ENCODE measurements around the gene PTER.

Gene PTER

DNA sequence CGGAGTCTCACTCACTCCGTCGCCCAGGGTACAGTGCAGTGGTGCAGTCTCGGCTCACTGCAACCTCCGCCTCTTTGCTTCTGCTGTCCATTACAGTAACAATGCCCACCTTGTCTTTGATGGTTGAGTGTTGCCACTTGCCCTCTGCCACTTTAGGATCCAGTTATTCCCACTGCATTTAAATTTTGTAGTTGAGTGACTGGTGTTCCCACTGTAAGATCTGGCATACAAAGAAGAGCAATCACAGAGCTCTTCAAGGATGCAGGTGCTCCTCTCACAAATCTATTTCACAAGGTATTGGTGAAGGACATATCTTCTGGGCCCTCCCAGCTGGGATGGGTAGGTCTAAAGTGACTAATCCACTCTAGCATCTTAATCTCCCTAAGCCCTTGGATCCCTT, 12.6 kb downstream of the PTER start:
- Histone ChIP-seq H3K4ac (ENCODE audit: low read depth, low read length) (no peak overlapping the region), H3K36me3 (ENCODE audit: control insufficient read depth in 1 of 2, insufficient read depth in 2 of 2, low read length in 2 of 2) (no peaks in the 10 kb centered on the region), H4K8ac (ENCODE audit: low read depth, low read length) (no peak overlapping the region), H4K91ac (ENCODE audit: low read depth, low read length) (no peak overlapping the region), H3K18ac (ENCODE audit: low read length) (no peak overlapping the region), H3K9ac (ENCODE audit: low read length) (no peak overlapping the region), H2BK12ac (ENCODE audit: low read length) (no peak overlapping the region), H2AFZ (ENCODE audit: insufficient read depth, low read length, poor library complexity) (no peak overlapping the region), H2AK5ac (ENCODE audit: low read length) (no peak overlapping the region), H3K9me3 (ENCODE audit: insufficient read depth, low read depth, low read length) (no peaks in the 10 kb centered on the region), H3K4me2 (ENCODE audit: low read length) (no peak overlapping the region), H3K79me1 (ENCODE audit: low read length) (no peaks in the 10 kb centered on the region), H3K23ac (ENCODE audit: low read length) (no peak overlapping the region), H3K79me2 (ENCODE audit: control insufficient read depth, insufficient read depth, low read length, poor library complexity) (no peaks in the 10 kb centered on the region), H3K27ac (ENCODE audit: low read depth, low read length) (no peak overlapping the region), H3K4me3 (ENCODE audit: low read depth, low read length) (no peak overlapping the region), H3K4me1 (ENCODE audit: control insufficient read depth in 1 of 2, insufficient read depth in 2 of 2, low read length in 2 of 2) (no peaks in the 10 kb centered on the region), H3K14ac (ENCODE audit: low read length) (no peak overlapping the region), H2BK120ac (ENCODE audit: insufficient read depth, low read length, poor library complexity) (no peak overlapping the region), H4K12ac (ENCODE audit: low read depth, low read length) (no peak overlapping the region), H2BK5ac (ENCODE audit: low read depth, low read length, poor library complexity) (no peak overlapping the region), H3K27me3 (ENCODE audit: insufficient read depth, low read length) (no peaks in the 10 kb centered on the region)
- no CpG with 5 or more reads among the region's 5 CpGs for WGBS (ENCODE audit: extremely low coverage, insufficient coverage, insufficient read length)
- no peak for DNase-seq

DNA sequence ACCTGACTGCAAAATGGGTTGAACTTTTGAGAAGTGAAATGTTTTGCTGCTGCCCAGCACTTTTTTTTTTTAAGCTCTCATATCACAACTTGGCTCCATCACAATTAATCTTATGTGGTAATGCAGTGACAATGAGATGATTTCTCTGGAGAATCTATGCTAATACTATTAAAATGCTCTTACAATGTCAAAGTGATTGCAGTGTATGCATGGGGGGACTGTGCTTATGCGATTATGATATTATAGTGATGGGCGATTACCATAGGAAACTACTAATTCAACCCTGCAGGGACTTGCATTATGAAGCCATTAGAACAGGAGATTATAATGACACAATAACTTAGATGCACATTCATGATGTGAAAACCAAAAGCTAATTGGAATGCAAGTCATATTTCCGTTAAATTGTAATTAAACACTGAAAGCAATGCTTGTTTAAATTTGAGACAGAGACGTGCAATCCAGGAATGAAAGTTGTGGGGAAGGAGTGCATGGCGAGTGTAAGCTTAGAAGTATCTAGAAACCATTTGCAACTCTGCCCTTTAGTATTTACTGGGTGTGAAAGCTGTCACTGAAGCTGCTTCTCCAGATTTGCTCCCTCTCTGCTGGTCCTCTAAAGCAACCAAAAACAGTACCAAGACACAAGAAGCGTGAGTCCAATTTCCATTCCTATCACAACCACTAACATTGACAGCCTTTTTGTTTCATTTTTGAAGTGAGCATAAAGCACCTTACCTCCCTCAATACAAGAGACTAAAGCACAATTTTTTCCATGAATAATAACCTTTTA, 21.6 kb downstream of the PTER start:
- H3K27me3 ChIP-seq (ENCODE audit: insufficient read depth, low read length), result no peaks in the 10 kb centered on the region
- no peaks in the 10 kb centered on the region for H3K79me1 ChIP-seq (ENCODE audit: low read length)
- H3K79me2 ChIP-seq (ENCODE audit: control insufficient read depth, insufficient read depth, low read length, poor library complexity), result no peaks in the 10 kb centered on the region
- H4K8ac ChIP-seq (ENCODE audit: low read depth, low read length), result no peak overlapping the region
- DNase-seq, result no peak
- no peaks in the 10 kb centered on the region for H3K36me3 ChIP-seq (ENCODE audit: control insufficient read depth in 1 of 2, insufficient read depth in 2 of 2, low read length in 2 of 2)
- H3K23ac ChIP-seq (ENCODE audit: low read length), result no peak overlapping the region
- no peak overlapping the region for H3K4ac ChIP-seq (ENCODE audit: low read depth, low read length)
- no peak overlapping the region for H2AFZ ChIP-seq (ENCODE audit: insufficient read depth, low read length, poor library complexity)
- no CpG with 5 or more reads among the region's 6 CpGs for WGBS (ENCODE audit: extremely low coverage, insufficient coverage, insufficient read length)
- H2BK120ac ChIP-seq (ENCODE audit: insufficient read depth, low read length, poor library complexity), result no peak overlapping the region
- no peak overlapping the region for H3K14ac ChIP-seq (ENCODE audit: low read length)
- H3K9me3 ChIP-seq (ENCODE audit: insufficient read depth, low read depth, low read length), result no peaks in the 10 kb centered on the region
- H4K12ac ChIP-seq (ENCODE audit: low read depth, low read length), result no peak overlapping the region
- H3K4me3 ChIP-seq (ENCODE audit: low read depth, low read length), result no peak overlapping the region
- H4K91ac ChIP-seq (ENCODE audit: low read depth, low read length), result no peak overlapping the region
- H3K4me1 ChIP-seq (ENCODE audit: control insufficient read depth in 1 of 2, insufficient read depth in 2 of 2, low read length in 2 of 2), result no peaks in the 10 kb centered on the region
- H2AK5ac ChIP-seq (ENCODE audit: low read length), result no peak overlapping the region
- H2BK12ac ChIP-seq (ENCODE audit: low read length), result no peak overlapping the region
- no peak overlapping the region for H3K27ac ChIP-seq (ENCODE audit: low read depth, low read length)
- H3K18ac ChIP-seq (ENCODE audit: low read length), result no peak overlapping the region
- H3K9ac ChIP-seq (ENCODE audit: low read length), result no peak overlapping the region
- no peak overlapping the region for H3K4me2 ChIP-seq (ENCODE audit: low read length)
- H2BK5ac ChIP-seq (ENCODE audit: low read depth, low read length, poor library complexity), result no peak overlapping the region

- H3K36me3 ChIP-seq (ENCODE audit: control insufficient read depth in 1 of 2, insufficient read depth in 2 of 2, low read length in 2 of 2), result no peaks in the 10 kb centered on the region
- no peak overlapping the region for H3K27ac ChIP-seq (ENCODE audit: low read depth, low read length)
- H2AFZ ChIP-seq (ENCODE audit: insufficient read depth, low read length, poor library complexity), result no peak overlapping the region
- no peak overlapping the region for H2BK5ac ChIP-seq (ENCODE audit: low read depth, low read length, poor library complexity)
- no peak overlapping the region for H3K14ac ChIP-seq (ENCODE audit: low read length)
- no peak overlapping the region for H2BK120ac ChIP-seq (ENCODE audit: insufficient read depth, low read length, poor library complexity)
- no peak overlapping the region for H3K4me3 ChIP-seq (ENCODE audit: low read depth, low read length)
- no peak overlapping the region for H4K91ac ChIP-seq (ENCODE audit: low read depth, low read length)
- H3K4me2 ChIP-seq (ENCODE audit: low read length), result no peak overlapping the region
- no peak overlapping the region for H3K18ac ChIP-seq (ENCODE audit: low read length)
- H3K9me3 ChIP-seq (ENCODE audit: insufficient read depth, low read depth, low read length), result no peaks in the 10 kb centered on the region
- no peak overlapping the region for H2AK5ac ChIP-seq (ENCODE audit: low read length)
- no peak overlapping the region for H2BK12ac ChIP-seq (ENCODE audit: low read length)
- no peaks in the 10 kb centered on the region for H3K79me2 ChIP-seq (ENCODE audit: control insufficient read depth, insufficient read depth, low read length, poor library complexity)
- H3K9ac ChIP-seq (ENCODE audit: low read length), result no peak overlapping the region
- H3K27me3 ChIP-seq (ENCODE audit: insufficient read depth, low read length), result no peaks in the 10 kb centered on the region
- no peaks in the 10 kb centered on the region for H3K79me1 ChIP-seq (ENCODE audit: low read length)
- no peak overlapping the region for H4K8ac ChIP-seq (ENCODE audit: low read depth, low read length)
- H4K12ac ChIP-seq (ENCODE audit: low read depth, low read length), result no peak overlapping the region
- H3K23ac ChIP-seq (ENCODE audit: low read length), result no peak overlapping the region
- H3K4me1 ChIP-seq (ENCODE audit: control insufficient read depth in 1 of 2, insufficient read depth in 2 of 2, low read length in 2 of 2), result no peaks in the 10 kb centered on the region
- no CpG with 5 or more reads among the region's 7 CpGs for WGBS (ENCODE audit: extremely low coverage, insufficient coverage, insufficient read length)
- no peak overlapping the region for H3K4ac ChIP-seq (ENCODE audit: low read depth, low read length)
- DNase-seq, result no peak
Measured at GRCh38 chr10:16459423-16459939, 22.7 kb downstream of the PTER start.

DNA sequence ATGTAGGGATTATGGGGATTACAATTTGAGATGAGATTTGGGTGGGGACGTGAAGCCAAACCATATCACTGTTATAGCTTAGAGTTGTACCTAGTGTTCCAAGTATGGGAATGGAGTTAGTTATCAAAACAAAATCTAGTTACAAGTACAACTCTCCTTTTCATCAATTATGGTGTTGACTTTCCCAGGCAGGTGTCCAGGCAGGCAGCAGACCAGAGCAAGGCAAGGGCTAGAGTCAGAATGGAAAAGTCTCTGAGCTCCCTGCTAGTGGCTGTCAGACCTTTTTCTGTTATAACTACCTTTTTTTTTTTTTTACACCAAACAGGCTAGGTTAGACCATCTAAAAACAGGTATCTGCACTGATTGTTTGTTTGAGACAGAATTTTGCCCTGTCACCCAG, 29.2 kb downstream of the PTER start:
- Histone ChIP-seq H3K9me3 (ENCODE audit: insufficient read depth, low read depth, low read length) (no peaks in the 10 kb centered on the region), H2AK5ac (ENCODE audit: low read length) (no peak overlapping the region), H3K14ac (ENCODE audit: low read length) (no peak overlapping the region), H3K9ac (ENCODE audit: low read length) (no peak overlapping the region), H3K27me3 (ENCODE audit: insufficient read depth, low read length) (no peaks in the 10 kb centered on the region), H3K18ac (ENCODE audit: low read length) (no peak overlapping the region), H4K91ac (ENCODE audit: low read depth, low read length) (no peak overlapping the region), H3K4ac (ENCODE audit: low read depth, low read length) (no peak overlapping the region), H3K36me3 (ENCODE audit: control insufficient read depth in 1 of 2, insufficient read depth in 2 of 2, low read length in 2 of 2) (no peaks in the 10 kb centered on the region), H2BK120ac (ENCODE audit: insufficient read depth, low read length, poor library complexity) (no peak overlapping the region), H2AFZ (ENCODE audit: insufficient read depth, low read length, poor library complexity) (no peak overlapping the region), H3K79me2 (ENCODE audit: control insufficient read depth, insufficient read depth, low read length, poor library complexity) (no peaks in the 10 kb centered on the region), H3K23ac (ENCODE audit: low read length) (no peak overlapping the region), H3K4me2 (ENCODE audit: low read length) (no peak overlapping the region), H3K4me3 (ENCODE audit: low read depth, low read length) (no peak overlapping the region), H3K27ac (ENCODE audit: low read depth, low read length) (no peak overlapping the region), H3K79me1 (ENCODE audit: low read length) (no peaks in the 10 kb centered on the region), H2BK12ac (ENCODE audit: low read length) (no peak overlapping the region), H2BK5ac (ENCODE audit: low read depth, low read length, poor library complexity) (no peak overlapping the region), H4K8ac (ENCODE audit: low read depth, low read length) (no peak overlapping the region), H3K4me1 (ENCODE audit: control insufficient read depth in 1 of 2, insufficient read depth in 2 of 2, low read length in 2 of 2) (no peaks in the 10 kb centered on the region), H4K12ac (ENCODE audit: low read depth, low read length) (no peak overlapping the region)
- WGBS (ENCODE audit: extremely low coverage, insufficient coverage, insufficient read length), result no CpG with 5 or more reads among the region's 1 CpG
- no peak for DNase-seq

Measured in trophoblast cell (in vitro differentiated cells and primary cell).